ENCODE results near the gene EMILIN1. TPM values are rescaled to one million over a fixed set of nuclear protein-coding genes. Genes with fewer than 3 reads are reported as not detected.
"Not testable (repeated sequence)": the region's sequence is repeated elsewhere in the genome, so short reads cannot be mapped to it uniquely, and the experiment has no call there.

EMILIN1 gene
- total RNA-seq, 1 donor from 2014 or later, result 15.7 TPM

DNA sequence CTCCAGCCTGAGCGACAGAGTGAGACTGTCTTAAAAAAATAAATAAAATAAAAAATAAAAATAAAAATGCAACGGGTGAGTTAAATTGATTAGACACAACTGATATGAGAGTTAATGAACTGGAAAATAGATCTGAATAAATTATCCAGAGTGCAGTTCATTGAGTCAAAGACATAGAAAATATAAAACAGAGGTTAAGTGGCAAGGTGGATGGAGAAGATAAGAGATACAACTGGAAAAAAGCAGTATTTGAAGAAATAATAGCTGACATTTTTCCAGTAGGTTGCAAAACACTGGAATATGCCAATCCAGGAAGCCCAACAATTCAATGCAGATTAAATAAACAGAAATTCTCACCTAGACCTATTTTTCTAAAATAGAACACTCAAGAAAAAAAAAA, 29.8 kb downstream of the EMILIN1 start:
- ATAC-seq, result no peak
- no peak for DNase-seq
- intact Hi-C loops (cut with micrococcal nuclease), result no loop called here

DNA sequence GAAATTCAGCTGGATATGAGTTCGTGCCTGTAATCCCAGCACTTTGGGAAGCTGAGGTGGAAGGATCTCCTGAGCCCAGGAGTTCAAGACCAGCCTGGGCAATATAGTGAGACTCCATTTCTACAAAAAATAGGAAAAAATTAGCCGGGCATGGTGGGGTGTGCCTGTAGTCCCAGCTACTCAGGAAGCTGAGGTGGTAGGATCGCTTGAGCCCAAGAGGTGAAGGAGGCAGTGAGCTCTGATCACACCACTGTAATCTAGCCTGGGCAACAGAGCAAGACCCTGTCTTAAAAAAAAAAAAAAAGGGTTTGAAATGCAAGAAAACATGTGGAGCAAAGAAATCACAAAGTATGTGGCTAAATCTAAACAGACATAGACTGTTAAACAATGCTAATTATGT, 30.7 kb downstream of the EMILIN1 start:
- DNase-seq (no peak), ATAC-seq (no peak)
- intact Hi-C loops (cut with micrococcal nuclease), result no loop called here

DNA sequence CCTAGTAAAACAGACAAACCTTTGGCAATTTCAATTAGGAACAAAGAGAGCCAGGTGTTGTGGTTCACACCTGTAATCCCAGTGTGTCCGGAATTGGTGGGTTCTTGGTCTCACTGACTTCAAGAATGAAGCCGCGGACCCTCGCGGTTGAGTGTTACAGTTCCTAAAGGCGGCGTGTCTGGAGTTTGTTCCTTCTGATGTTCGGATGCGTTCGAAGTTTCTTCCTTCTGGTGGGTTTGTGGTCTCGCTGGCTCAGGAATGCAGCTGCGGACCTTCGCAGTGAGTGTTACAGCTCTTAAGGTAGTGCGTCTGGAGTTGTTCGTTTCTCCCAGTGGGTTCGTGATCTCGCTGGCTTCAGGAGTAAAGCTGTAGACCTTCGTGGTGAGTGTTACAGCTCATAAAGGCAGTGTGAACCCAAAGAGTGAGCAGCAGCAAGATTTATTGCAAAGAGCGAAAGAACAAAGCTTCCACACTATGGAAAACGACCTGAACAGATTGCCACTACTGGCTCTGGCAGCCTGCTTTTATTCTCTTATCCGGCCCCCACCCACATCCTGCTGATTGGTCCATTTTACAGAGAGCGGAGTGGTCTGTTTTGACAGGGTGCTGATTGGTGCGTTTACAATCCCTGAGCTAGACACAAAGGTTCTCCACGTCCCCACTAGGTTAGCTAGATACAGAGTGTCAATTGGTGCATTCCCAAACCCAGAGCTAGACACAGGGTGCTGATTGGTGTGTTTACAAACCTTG, 32.4 kb downstream of the EMILIN1 start:
- intact Hi-C loops (cut with micrococcal nuclease); ATAC-seq; DNase-seq: not testable (repeated sequence)

DNA sequence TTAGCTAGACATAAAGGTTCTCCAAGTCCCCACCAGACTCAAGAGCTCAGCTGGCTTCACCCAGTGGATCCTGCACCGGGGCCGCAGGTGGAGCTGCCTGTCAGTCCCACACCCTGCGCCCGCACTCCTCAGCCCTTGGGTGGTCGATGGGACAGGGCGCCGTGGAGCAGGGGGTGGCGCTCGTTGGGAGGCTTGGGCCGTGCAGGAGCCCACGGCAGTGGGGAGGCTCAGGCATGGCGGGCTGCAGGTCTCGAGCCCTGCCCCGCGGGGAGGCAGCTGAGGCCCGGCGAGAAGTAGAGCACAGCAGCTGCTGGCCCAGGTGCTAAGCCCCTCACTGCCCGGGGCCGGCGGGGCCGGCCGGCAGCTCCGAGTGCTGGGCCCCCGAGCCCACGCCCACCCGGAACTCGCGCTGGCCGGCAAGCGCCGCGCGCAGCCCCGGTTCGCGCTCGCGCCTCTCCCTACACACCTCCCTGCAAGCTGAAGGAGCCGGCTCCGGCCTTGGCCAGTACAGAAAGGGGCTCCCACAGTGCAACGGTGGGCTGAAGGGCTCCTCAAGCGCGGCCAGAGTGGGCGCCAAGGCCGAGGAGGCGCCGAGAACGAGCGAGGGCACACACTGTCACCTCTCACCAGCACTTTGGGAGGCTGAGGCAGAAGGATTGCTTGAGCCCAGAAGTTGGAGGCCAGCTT, 33.1 kb downstream of the EMILIN1 start:
- DNase-seq; ATAC-seq; intact Hi-C loops (cut with micrococcal nuclease): not testable (repeated sequence)

DNA sequence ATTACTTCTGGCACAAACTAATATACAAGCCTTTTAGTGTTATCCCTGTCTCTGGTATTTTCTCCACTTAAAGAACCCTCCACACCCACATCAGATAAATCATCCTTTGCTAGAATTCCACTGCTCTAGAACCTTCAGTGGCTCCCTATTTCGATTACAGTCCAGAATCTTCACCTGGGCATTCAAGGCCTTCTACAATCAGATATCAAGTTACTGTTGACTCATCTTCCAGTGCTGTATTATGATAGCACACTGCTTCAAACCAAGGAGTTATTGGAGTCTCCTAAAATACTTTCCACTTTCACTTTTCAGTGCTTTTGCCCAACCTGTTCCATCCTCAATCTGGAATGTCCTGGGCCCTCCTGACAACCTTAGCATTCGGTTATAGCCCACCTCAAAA, 37.1 kb downstream of the EMILIN1 start:
- DNase-seq, result no peak
- intact Hi-C loops (cut with micrococcal nuclease), result no loop called here
- no peak for ATAC-seq

DNA sequence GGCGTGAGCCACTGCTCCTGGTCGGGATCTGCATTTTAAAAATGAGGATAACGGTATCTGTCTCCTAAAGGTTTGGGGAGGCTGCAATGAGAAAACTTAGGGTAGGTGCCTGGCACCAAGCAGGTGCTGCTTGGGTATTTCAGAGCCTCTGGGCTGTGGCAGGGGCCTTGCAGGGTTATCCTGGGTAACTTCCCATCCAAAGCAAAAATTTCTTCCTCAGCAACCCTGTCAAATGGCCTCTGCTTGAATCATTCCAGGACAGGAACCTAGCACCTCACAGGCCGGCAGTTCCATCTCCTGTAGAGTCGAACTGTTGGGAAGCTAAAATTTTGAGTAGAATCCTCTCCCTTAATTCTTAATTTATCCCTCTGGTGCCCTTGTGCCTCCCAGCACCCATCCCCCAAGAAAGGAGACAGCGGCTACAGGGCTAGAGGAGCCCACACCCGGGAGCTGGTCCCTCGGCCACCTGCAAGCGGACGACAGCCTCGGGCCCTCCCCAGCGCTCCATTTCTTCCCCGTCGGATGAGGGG, 39.6 kb downstream of the EMILIN1 start:
- intact Hi-C loops (cut with micrococcal nuclease), result no loop called here
- ATAC-seq, result no peak
- no peak for DNase-seq

DNA sequence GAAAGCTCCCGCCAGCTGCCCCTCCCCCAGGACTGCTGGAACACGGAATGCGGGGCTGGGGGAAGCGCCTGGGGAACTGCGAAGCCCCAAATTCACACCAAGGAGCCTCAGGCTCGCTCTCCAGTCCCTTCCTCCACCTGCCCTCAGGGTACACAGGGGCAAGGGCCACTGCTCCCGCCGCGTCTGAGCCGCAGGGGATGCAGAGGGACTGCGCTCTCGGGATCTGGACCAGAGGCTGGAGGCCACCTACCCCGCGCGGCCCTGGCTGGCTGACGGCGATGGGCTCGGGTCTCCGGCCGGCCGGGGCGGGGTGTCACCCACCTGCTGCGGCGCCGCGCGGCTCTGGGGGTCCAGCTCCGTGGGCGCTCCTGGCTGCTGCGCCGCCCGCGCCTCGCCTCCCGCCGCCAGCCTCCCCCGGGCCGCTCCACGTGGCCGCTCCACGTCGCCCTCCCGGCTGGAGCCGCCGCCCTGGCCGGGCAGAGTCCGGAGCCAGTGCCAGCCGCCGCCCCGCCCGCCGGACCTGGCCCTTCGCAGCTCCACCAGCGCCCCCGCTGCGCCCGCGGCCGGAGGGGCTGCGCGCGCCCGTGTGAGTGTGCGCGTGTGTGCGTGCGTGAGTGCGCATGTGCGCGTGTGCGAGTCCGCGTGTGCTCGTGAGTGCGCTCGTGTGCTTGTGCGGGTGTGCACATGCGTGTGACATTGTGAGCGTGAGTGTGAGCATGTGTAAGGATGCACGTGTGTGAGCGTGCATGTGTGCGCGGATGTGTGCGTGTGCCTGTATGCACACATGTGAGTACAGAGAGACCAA, 40.3 kb downstream of the EMILIN1 start, which contains the start of gene CGREF1:
CGREF1 (minus strand) TSS at position 604 of the 805 bp plus-strand sequence. CDS start 14,762 bp downstream, outside the sequence.
- intact Hi-C loops (cut with micrococcal nuclease), result no loop called here
- ATAC-seq, result no peak

DNA sequence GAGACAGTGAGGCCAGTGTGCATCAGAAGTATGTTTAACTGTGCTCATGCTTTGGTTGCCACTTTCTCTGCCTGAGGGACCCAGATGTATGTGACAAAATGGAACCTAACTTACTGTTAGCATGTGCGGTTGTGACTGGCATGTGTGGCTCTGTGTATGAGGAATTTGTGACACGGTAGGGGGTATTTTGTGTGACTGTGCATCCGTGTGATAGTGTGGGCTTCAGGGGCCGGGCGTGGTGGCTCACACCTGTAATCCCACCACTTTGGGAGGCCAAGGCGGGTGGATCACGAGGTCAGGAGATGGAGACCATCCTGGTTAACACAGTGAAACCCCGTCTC, 40.9 kb downstream of the EMILIN1 start:
- DNase-seq; ATAC-seq; intact Hi-C loops (cut with micrococcal nuclease): not testable (repeated sequence)

More for the DNA sequence above, 40.3 kb downstream of the EMILIN1 start, which contains the start of gene CGREF1:
- no peak for DNase-seq

DNA sequence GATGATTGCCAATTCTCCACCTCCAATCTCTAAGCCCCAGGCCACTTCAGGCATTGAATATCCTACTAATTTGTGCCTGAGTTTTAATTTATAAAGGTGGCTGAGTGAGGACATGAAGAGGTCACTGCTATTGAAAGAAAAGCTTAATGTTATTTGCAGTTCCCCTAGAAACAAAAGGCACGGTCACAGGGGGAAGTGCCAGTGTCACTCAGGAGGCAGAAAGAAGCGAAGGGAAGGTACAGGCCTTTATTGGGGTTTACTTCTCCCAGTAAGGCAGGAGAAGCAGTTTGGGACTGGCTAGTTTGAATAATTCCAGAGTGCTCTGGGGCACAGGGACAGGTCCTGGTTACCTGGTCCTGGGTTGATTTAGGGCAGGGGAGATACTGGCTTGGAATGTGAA, 43.5 kb downstream of the EMILIN1 start:
- ATAC-seq, result no peak
- intact Hi-C loops (cut with micrococcal nuclease), result no loop called here
- no peak for DNase-seq

DNA sequence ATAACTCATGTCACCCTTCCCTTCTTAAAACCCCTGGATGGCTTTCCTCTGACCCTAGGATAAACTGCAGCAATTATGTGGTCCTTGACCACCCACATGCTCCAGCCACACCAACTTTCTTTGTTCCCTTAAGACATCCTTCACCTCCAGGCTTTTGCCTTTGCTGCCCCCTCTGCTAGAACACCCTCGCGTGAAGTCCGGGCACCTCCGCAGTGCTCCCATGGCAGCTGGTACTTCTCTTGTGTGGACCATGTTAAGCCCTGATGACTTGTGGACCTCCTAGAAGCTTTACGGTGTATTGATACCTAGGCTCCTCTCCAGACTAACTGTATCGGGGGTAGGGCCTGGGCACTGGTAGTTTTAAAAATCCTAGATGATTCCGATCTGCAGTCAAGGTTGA, 44.4 kb downstream of the EMILIN1 start:
- intact Hi-C loops (cut with micrococcal nuclease), result no loop called here
- ATAC-seq (no peak), DNase-seq (no peak)

DNA sequence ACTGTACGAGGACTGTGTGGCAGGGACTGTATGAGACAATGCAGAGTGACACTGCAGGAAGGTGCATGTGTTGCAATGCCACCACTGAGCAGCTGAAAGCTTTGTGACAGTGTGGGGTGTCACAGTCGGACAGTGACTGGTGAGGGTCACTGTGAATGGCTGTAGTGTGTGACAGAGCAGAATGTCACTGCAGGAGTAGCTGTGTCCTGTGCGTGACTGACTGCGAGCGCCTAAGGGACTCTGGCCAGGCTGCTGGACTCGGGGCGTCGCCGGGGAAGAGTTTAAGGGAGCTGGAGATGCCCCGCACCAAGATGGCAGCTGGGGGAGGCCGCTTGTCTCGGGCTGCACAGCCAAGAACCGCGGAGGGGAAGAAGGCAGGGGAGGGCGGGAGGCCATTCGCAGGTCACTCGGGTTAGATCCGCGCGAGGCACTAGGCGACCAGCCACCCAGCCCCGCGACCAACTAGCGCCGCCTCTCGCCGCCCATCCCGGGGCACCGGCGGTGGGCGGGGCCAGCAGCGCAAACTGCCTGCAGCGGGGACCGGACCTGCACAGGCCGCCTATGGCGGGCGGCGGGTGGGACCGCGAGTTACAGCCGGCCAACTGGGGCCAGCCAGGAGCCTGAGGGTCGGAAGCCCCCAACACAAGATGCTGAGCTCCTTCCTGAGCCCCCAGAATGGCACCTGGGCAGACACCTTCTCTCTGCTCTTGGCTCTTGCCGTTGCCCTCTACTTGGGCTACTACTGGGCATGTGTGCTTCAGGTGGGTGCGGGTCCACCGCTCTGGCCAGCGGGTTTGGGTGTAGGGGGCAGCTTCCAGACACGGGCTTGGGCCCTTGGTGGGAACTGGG, 45.1 kb downstream of the EMILIN1 start, which contains the start of gene ABHD1:
ABHD1 (plus strand) TSS at position 514 of the 849 bp plus-strand sequence; CDS start at position 648, 134 bp downstream.
- ATAC-seq (peak; percentile 92), DNase-seq (peak; percentile 88)
- intact Hi-C loops (cut with micrococcal nuclease), result no loop called here

DNA sequence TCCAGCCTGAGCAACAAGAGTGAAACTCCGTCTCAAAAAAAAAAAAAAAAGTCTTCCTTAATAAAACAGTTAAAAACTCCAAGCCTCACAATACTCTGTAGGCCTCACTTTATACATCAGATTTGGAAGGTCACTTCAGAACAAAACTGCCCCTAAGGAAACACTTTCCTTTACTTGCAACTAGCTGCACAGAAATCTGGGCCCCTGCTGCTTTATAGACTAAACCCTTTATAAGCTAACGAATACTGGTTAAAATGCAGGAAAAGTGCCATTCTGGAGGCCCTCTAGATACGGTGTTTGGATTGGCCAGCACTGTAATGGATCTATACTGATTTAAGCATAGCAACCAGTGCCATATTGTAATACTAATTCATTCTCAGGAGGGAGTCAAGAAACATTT, 46.7 kb downstream of the EMILIN1 start:
- no peak for DNase-seq
- ATAC-seq, result no peak
- intact Hi-C loops (cut with micrococcal nuclease), result no loop called here

DNA sequence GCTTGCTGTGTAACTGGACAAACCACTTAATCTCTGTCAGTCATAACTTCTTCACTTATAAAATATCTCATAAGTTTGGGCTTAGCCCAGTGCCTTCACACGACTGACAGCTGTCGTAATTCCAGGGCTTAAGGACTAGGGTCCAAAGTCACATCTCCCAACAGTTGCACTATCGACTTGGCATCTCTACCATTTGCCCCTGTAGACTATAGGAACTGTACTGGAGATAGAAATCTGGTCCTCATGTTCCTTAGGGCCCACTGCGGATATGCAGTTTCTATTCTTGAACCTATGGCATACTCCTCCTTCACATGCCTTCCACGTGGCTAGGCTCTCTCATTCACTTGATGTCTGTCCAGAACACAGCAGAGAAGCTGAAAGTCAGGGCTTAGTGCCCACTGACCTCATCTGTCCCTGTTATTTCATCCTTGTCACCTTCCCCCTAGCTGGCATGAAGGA, 47.9 kb downstream of the EMILIN1 start:
- peak; percentile 57 for ATAC-seq
- DNase-seq, result no peak
- intact Hi-C loops (cut with micrococcal nuclease), result no loop called here

DNA sequence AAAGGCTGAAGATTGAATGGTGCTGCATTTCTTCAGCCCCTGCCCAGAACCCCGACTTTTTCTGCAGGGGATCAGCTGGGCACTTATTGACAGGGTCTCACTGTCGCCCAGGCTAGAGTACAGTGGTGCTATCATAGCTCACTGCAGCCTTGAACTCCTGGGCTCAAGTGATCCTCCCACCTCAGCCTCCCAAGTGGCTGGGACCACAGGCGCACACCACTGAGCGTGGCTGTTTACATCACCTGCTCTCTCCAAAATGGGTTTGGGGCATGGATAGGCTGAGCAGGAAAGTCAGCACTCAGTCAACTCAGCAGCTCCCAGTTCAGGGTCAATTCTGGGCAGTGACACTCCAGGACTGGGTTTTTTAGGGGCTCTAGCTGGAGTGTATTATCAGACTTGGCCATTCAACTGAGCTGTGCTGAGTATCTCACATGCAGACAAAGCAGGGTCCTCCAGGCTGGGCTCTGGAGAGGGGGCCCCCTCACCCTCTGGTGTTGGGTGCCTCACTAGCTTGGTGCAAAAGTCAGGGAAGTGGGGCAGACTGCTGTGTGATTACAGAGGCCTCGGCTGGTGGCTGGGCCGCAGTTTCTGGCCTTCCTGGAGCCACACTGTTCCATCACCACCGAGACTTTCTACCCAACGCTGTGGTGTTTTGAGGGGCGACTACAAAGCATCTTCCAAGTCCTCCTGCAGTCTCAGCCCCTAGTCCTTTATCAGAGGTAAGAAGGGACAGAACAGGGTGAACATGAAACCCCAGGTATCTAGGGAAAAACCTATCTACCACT, 49.7 kb downstream of the EMILIN1 start:
- intact Hi-C loops (cut with micrococcal nuclease), result no loop called here
- ATAC-seq, result no peak
- no peak for DNase-seq

DNA sequence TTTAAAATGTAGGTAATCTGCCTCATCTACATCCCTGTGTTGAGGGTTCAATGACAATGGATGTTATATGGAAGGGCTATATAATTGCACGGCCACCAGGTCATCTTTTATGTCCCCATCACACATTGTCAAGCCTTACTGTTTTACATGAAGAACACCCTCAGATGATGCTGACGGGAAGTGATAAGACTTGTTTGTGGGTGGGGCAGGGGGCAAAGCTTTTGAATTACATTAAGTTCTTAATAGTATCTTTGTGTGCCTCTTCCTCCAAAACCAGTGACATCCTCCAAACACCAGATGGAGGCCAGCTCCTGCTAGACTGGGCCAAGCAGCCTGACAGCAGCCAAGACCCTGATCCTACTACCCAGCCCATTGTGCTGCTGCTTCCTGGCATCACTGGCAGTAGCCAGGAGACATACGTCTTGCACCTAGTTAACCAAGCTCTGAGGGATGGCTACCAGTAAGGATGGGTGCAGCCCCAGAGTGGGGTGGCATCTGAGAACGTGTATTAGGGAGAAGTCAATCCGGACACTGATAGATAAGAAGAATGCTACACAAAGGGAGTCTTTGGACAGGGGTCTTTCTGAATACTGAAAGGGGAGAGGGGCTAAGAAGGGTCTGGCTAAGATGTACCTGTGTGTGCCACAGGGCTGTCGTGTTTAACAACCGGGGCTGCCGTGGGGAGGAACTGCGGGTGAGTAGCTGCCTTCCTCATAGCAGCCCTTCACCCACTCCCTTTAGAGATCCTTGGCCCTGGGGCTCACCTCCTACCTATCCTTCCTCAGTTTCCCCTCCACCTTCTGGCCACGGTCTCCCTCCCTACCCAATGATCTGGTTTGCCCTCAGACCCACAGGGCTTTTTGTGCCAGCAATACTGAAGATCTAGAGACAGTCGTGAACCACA, 50.5 kb downstream of the EMILIN1 start:
- ATAC-seq (no peak), DNase-seq (no peak)
- intact Hi-C loops (cut with micrococcal nuclease), result no loop called here

DNA sequence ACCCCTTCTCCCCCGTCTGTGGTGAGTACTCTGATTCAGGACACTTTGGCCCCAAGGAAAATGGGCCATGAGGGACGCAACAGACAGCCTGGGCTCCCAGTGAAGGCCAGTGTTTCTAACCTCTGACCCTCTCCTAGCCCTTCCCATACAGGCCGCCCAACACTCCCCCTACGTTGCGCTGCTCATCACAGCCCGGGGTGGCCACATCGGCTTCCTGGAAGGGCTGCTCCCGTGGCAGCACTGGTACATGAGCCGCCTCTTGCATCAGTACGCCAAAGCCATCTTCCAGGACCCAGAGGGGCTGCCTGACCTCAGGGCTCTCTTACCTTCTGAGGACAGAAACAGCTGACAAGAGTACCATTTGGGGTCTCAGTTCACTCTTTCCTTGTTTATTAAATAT, 52.0 kb downstream of the EMILIN1 start:
- ATAC-seq, result no peak

DNA sequence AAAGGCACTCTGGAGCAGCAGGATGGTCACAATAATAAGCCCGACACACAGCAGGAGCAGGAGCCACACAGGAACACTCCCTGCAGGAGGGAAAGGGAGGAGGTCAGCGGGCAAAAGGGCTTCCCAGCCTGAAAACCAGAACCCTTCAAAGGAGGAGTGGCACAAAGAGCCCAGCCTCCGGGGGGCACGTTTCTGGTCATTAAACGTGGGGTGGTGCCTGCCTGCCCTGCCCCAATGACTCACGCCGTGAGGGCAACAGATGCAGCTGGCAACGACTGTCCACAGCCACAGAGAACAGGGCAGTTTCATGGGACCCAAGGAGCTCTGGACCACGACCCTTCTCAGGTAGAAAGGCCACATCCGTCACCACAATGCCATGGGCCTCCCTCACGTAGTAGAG, 53.0 kb downstream of the EMILIN1 start:
- DNase-seq (no peak), ATAC-seq (no peak)
- intact Hi-C loops (cut with micrococcal nuclease), result no loop called here

More for the DNA sequence above, 52.0 kb downstream of the EMILIN1 start:
- intact Hi-C loops (cut with micrococcal nuclease), result no loop called here
- DNase-seq, result no peak

Data from left ventricle myocardium superior (tissue), 1 donor.